ENCODE data around the gene PAFAH1B1. TPM values are rescaled to one million over a fixed set of nuclear protein-coding genes. Genes with fewer than 3 reads are reported as not detected.

The PAFAH1B1 gene
- total RNA-seq, 1 experiment from 2014 or later = 210 TPM

GRCh38 chr17:2692781-2693135, 99.3 kb downstream of the PAFAH1B1 start:
- no peaks in the 10 kb centered on the region for H3K4me1 ChIP-seq (ENCODE audit: insufficient read depth, low read length, poor library complexity, severe bottlenecking)
- H3K27ac ChIP-seq (ENCODE audit: low read depth, low read length, poor library complexity, severe bottlenecking) = no peak overlapping the region
- peaks cover 56% of the 10 kb centered on the region for H3K36me3 ChIP-seq (ENCODE audit: insufficient read depth, low read length, poor library complexity, severe bottlenecking)
- H3K9me3 ChIP-seq (ENCODE audit: low read depth, low read length, poor library complexity, severe bottlenecking) = no peaks in the 10 kb centered on the region
- intact Hi-C loops (cut with micrococcal nuclease; ENCODE audit: unreplicated experiment) = no loop called here
- no peak for DNase-seq (ENCODE audit: low spot score)
- POLR2A ChIA-PET (ENCODE audit: low non-redundant PET) = interaction anchor here (0.6 kb wide), 1 partner anchor 9 kb away, joined by 3 read pairs; no protein-coding TSS in a partner anchor
- CTCF ChIA-PET = interaction anchor here (0.6 kb wide), 1 partner anchor 310 kb away, joined by 4 read pairs; no protein-coding TSS in a partner anchor
- no peaks in the 10 kb centered on the region for H3K27me3 ChIP-seq (replicated peaks; ENCODE audit: insufficient read depth, low read depth, low read length, poor library complexity)
- TF ChIP-seq CTCF (conservative IDR thresholded peaks at IDR 0.05; ENCODE audit: low read depth, low read length) (no peak), EZH2 (IDR thresholded peaks at IDR 0.05; ENCODE audit: borderline replicate concordance, low read depth, low read length, poor library complexity, severe bottlenecking) (no peak)
- H3K4me3 ChIP-seq (ENCODE audit: low read depth, low read length, poor library complexity, severe bottlenecking) = no peak overlapping the region
- no TSS peak for BruUV-seq (replicated peaks)

DNA sequence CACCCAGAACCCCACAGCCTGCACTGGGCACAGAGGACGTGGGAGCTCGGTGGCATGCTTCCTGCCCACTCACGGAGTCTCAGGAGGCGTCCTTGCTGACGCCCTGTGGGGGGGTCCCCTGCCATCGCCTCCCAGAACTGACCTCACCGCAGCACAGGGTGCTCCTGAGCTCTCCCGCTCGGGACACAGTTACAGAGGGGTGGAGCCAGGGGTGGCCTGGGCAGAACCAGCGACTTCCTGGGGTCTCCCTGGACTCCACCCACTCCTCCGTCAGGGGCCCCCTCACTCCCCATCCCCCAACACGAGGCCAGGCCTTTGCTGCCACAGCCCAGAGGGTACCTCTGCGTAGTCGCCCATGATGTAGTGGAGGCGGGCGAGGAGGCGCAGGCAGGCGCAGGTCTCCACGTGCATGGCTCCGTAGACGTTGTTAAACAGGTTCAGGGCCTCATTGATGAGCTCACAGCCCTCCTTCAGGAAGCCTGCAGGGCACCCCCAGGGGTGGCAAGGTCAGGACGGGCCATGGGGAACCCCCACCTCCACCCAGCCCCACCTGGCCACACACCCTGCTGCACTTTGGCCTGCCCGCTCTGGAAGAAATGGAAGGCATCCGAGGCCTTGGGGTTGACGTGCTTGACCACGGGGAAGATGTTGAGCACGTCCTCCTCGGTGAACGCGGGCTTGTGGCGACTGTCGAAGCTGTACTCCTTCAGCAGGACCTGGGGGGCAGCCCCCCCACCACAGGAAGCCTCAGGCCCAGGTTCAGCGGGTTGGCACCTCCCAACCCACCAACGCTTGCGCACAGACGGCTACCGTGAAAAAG, 100.3 kb downstream of the PAFAH1B1 start:
- no peaks in the 10 kb centered on the region for H3K4me1 ChIP-seq (ENCODE audit: insufficient read depth, low read length, poor library complexity, severe bottlenecking)
- intact Hi-C loops (cut with micrococcal nuclease; ENCODE audit: unreplicated experiment) = no loop called here
- H3K9me3 ChIP-seq (ENCODE audit: low read depth, low read length, poor library complexity, severe bottlenecking) = no peaks in the 10 kb centered on the region
- DNase-seq (ENCODE audit: low spot score) = no peak
- H3K27ac ChIP-seq (ENCODE audit: low read depth, low read length, poor library complexity, severe bottlenecking) = no peak overlapping the region
- TF ChIP-seq CTCF (conservative IDR thresholded peaks at IDR 0.05; ENCODE audit: low read depth, low read length) = no peak
- TF ChIP-seq EZH2 (IDR thresholded peaks at IDR 0.05; ENCODE audit: borderline replicate concordance, low read depth, low read length, poor library complexity, severe bottlenecking) = no peak
- no TSS peak for BruUV-seq (replicated peaks)
- ChIA-PET POLR2A (ENCODE audit: low non-redundant PET) (no interaction called here), CTCF (interaction anchor here (0.6 kb wide), 1 partner anchor 311 kb away, joined by 4 read pairs; no protein-coding TSS in a partner anchor)
- peaks cover 65% of the 10 kb centered on the region for H3K36me3 ChIP-seq (ENCODE audit: insufficient read depth, low read length, poor library complexity, severe bottlenecking)
- H3K27me3 ChIP-seq (replicated peaks; ENCODE audit: insufficient read depth, low read depth, low read length, poor library complexity) = no peaks in the 10 kb centered on the region
- H3K4me3 ChIP-seq (ENCODE audit: low read depth, low read length, poor library complexity, severe bottlenecking) = no peak overlapping the region

DNA sequence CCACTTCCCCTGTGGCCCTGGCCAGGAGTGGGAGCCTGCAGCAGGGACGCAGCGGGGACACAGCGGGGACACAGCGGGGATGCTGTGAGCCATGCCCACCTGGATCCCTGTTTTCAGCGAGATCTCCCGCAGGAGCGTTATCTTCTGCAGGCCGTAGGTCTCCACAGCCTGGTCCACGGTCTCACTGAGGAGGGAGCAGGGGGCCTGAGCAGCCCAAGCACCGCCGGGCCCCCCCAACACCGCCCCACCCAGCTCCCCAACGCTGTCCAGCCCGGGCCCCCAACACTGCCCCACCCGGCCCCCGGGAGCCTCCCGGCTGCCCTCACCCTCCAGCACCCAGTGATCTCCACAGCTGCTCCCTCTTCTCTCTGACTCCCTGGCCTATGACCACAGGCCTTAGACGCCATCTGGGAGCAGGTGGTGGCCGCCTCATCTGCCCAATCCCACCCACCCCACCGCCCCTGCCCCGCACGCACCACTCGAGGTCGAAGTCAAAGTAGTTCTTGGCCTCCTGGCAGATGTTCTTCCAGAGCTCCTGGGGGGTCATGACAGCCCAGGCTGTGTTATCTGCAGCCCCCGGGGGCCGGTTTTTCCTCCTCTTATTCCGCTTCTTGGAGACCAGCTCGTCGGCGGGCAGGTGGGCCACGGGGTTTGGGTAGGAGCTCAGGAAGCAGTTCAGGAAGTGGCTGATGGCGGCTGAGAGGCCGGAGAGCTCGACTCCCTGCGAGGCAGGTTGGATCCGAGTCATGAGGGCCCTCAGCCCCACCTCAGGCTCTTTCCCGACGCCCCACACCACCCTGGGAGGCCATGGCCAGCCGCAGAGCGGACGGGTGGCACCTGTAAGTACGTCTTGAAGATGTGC, 101.2 kb downstream of the PAFAH1B1 start:
- no TSS peak for BruUV-seq (replicated peaks)
- Histone ChIP-seq H3K36me3 (ENCODE audit: insufficient read depth, low read length, poor library complexity, severe bottlenecking) (peaks cover 69% of the 10 kb centered on the region), H3K27me3 (replicated peaks; ENCODE audit: insufficient read depth, low read depth, low read length, poor library complexity) (no peaks in the 10 kb centered on the region), H3K4me1 (ENCODE audit: insufficient read depth, low read length, poor library complexity, severe bottlenecking) (no peaks in the 10 kb centered on the region), H3K4me3 (ENCODE audit: low read depth, low read length, poor library complexity, severe bottlenecking) (no peak overlapping the region), H3K27ac (ENCODE audit: low read depth, low read length, poor library complexity, severe bottlenecking) (no peak overlapping the region), H3K9me3 (ENCODE audit: low read depth, low read length, poor library complexity, severe bottlenecking) (no peaks in the 10 kb centered on the region)
- intact Hi-C loops (cut with micrococcal nuclease; ENCODE audit: unreplicated experiment) = no loop called here
- TF ChIP-seq EZH2 (IDR thresholded peaks at IDR 0.05; ENCODE audit: borderline replicate concordance, low read depth, low read length, poor library complexity, severe bottlenecking) (no peak), CTCF (conservative IDR thresholded peaks at IDR 0.05; ENCODE audit: low read depth, low read length) (no peak)
- POLR2A ChIA-PET (ENCODE audit: low non-redundant PET) = no interaction called here
- CTCF ChIA-PET = no interaction called here
- no peak for DNase-seq (ENCODE audit: low spot score)

All from A673 (cell line).